Endothelial cell of umbilical vein (primary cell): ENCODE results near the gene HMBS.

Source experiments
- CTCF ChIP-seq, 2 donors: IDR thresholded peaks; 1 replicate in 1 of 2; 2 replicates in 1 of 2; pipeline ENCODE4 v1.5.1; 2011; ENCODE audit warnings: low read length in 2 of 2, mild to moderate bottlenecking in 2 of 2, moderate library complexity in 2 of 2, control low read depth in 1 of 2, inconsistent platforms in 1 of 2, low read depth in 1 of 2; ENCODE audit not compliant: insufficient read depth in 1 of 2; ENCODE audit errors: extremely low read depth in 1 of 2
- POLR2A ChIP-seq: IDR thresholded peaks from 2 replicates; pipeline ENCODE4 v1.6.1; 2012; ENCODE audit warnings: low read depth, mild to moderate bottlenecking, control low read depth, low read length

- TF ChIP-seq POLR2A (no peak), CTCF (IDR thresholded peaks at IDR 0.05; ENCODE audit: extremely low read depth in 1 of 2, insufficient read depth in 1 of 2, low read depth in 1 of 2, low read length in 2 of 2) (no peak)
Observed at GRCh38 chr11:119054418-119054817, 30.3 kb upstream of the HMBS start.
